Islet of Langerhans (tissue), 1 donor: ENCODE data around the gene DDX24.

ENCODE experiments used
- FAIRE-seq: peaks from one replicate; lab custom pipeline; 2011; peaks lifted over from hg19 to GRCh38; lab: Jason Lieb, UNC

DDX24 gene

DNA sequence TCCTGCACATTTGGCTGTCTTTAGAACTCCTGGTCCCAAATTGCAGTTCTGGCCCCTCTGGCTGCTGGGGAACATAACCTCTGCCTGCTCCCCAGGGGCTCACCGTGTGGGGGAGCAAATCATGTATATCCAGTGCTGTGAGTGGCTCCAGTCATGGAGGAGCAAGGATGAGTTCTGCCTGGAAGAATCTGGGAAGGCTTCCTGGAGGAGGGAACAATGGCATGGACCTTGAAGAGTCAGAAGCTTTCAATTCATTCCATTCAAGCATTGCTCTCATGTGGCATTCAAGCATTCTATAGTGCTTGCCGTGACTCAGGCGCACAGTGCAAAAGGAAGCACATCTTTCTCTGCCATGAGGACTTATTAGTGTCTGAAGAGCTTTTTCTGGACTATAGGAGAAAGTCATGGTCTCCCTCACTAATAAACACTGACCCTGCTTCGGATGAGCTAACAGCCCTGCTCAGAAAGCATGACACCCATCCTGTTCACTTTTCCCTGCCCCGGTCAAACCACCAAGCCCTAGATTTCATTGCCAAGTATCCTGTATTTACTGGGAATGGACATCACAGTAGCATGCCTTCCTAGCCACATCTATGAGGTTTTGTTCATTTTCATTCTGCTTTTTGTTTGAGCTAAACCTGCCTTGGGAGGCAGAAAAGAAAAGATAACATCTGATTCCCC is 33.0 kb upstream of the DDX24 start:
- no peak for FAIRE-seq

DNA sequence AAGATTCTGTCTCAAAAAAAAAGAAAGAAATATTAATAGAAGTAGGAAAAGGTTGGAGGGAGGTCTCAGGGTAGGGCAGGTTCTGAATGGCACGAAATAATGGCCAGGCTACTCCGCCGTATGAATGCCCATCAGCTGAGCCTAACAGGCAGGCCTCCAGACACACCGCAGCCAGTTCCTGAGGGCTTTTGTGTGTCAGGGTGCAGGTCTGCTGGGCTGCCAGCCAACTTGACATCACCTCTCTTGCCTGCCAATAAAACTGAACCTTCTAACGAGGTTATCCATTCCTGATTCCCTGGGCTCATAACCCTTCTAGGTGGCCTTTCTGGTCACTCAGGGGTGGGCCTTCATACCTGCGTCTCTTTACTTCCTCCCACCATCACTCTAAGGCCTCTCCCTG is 32.5 kb upstream of the DDX24 start:
- FAIRE-seq: no peak

DNA sequence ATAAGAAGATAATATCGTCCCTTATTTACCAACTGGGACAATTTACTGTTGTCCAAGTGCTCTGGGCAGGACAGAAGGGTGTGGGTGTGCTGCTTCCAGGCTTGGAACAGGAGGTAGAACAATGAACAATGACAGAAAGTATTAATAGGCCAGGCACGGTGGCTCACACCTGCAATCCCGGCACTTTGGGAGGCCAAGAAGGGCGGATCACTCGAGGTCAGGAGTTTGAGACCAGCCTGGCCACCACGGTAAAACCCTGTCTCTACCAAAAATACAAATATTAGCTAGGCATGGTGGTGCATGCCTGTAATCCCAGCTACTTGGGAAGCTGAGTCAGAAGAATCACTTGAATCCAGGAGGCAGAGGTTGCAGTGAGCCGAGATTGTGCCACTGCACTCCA is 32.1 kb upstream of the DDX24 start:
- no peak for FAIRE-seq

DNA sequence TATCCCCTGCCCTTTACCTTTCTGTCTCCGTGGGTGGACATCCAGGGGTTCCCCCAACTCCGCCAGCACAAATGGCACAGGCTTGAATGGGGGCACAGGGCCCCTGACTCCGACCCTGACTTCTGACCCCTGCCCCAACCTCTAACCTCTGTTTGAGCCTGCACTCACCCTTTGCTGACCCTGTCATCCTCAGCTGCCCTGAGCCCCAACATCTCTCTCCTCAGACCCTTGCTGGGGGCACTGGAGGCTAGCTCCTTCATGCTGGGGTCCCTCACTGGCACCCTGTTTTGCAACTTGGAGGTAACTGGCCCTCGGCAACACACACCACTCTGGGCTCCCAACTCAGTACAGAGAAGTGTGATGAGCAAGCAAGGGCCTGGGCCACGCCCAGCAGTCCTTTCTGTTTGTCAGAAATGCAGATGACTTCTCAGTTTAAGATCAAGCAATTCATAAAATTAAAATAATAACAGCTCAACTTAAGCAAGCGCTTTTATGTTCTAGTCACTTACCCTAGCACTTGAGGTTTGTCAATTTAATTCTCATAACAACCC is 31.6 kb upstream of the DDX24 start:
- FAIRE-seq: no peak

DNA sequence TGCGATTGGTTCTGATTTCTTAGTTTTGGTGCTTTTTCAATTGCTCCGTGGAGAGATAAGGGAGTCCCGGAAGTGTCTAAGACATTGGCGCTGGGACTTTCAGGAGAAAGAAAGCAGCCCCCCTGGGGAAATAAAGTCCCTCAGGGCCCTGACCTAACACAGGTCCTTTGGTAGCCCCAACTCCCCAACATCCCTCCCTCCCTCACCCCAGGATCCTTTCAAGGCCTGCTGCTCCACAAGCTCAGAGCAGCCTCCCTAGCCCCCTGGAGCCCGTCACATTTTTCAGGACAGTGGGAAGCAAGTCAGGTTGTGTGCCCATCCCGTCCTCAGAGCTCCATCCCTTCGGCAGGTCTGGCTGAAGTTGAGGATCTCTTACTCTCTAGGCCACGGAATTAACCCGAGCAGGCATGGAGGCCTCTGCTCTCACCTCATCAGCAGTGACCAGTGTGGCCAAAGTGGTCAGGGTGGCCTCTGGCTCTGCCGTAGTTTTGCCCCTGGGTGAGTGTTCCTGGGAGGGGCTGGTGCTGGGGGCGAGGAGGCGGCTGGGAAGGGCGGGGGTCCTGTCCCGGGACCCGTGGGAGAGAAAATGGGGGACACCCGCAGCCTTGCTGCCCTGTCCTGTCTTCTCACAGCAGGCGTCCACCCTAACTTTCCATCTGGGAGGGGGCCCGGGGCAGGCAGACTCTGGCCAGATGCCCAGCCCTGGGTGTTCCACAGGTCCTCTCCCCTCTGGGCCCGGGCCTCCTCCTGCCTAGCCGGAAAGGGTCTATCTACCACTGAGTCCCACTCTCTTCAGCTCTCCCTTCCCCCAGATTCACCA is 30.5 kb upstream of the DDX24 start:
- FAIRE-seq: no peak

DNA sequence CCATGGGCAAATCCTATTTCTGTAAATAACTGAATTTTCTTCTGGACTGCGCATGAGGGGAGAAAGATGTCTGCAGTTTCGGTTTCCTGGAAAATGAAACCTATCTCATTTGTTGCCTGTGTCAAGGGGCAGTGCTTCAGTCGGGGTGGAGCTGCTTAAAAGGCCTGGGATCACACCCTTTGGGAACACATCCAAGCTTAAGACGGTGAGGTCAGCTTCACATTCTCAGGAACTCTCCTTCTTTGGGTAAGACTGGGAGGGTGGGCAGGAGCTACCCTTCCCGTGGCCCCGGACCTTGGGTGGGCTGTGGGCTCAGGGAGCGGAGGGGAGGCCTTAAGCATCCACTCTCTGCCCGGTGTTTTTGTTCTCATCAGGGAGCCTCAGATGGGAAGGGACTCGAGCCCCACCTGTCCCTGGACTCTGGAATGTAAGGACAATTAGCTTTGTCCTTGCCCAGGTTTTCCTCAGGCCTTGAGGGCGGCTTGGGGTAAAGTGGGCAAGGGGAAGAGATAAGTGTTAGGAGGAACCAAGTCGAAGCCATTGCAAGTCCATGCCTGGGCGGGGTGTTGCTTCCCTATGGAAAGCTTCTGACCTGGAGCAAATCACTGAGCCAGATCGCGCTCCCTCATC is 29.7 kb upstream of the DDX24 start, which contains the start of gene IFI27:
Gene IFI27, plus strand, starts transcription at position 185 of the 630 bp plus-strand sequence.
- FAIRE-seq: no peak

DNA sequence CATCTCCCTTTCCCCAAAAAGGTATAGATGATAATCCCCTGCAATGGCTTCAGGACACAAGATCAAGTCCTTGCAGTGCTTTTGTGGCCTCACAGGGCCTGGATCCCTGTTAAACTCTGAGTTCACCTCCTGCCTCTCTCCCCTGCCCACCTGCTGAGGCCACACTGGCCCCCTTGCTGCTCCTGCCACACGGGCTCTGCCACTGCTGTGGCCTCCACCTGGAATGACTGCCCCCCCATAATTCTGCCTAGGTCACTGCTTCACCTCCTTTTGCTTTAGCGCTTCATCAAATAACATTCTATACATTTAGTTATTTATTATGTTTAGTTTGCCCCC is 28.9 kb upstream of the DDX24 start:
- no peak for FAIRE-seq

DNA sequence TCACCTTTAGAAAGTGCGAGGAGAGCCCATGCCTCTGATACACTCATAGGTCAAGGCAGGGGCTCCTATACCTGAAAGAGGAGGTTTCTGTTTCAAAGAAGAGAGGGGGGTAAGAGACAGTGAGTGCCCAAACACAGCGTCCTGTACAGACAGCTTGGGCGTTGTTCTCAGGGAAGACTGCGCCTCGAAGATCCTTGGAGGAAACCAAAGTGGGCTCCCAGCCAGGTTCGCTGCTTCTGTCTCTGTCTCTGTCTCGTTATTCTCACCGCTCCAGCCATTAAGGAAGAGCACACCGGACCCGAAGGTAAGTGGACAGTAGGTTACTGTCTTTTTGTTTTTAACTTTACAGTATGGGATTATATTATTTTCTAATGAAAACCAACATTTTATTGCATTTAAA is 23.7 kb upstream of the DDX24 start:
- no peak for FAIRE-seq

DNA sequence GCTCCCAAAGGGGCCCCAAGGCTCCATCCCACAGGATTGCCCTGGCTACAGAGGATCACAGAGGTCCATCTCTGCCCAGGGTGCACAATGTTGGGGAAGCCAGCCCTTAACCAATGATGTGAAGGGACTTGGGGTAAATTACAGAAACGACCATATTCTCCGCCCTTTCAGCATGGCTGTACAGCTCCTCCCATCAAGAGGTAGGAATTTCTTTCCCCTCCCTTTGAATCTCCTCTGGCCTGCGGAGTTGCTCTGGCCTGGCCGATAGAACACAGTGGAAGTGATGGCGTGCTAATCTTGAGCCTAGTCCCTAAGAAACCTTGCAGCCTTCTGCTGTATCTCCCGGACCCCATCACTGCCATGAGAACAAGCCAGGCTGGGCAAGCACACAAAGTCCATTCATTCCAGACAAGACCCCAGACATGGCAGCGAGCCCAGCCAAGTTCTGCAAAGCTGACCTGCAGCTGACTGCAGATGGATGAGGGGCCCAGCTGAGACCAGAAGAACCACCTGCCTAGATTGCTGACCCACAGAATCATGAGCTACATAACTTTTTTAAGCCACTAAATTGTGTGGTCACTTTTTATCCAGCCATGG is 22.6 kb upstream of the DDX24 start:
- no peak for FAIRE-seq

DNA sequence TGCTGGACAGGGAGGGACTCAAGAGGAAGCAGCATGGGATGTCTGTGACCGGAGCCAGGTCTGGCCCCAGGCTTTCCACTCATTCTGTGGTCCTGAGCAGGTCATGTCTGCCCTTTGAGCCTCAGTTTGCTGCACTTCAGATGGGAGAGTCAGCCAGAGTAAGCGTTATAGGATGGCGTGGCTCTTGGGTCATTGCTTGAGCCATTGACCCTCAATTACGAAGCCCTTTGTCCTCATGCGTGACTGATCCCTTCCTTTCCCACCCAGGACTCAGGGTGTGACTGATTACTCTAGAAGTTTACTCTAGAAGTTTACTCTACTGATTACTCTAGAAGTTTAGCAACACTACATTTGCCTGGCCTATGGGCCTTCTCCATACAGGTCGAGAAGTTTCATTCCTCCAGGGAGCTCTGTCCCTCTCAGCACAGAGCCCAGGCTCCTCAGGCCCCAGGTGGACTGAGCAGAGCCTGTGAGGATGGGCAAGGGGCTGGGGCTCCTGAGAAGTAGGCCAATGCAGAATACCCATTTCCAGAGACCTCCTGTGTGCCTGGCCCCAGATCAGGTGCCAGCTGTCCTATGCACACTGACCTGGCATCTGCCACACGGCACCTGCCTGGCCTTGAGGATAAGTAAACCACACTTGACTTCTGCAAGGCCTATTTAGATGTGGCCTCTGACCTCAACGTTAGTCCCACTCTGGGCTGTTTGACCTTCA is 21.9 kb upstream of the DDX24 start:
- no peak for FAIRE-seq

DNA sequence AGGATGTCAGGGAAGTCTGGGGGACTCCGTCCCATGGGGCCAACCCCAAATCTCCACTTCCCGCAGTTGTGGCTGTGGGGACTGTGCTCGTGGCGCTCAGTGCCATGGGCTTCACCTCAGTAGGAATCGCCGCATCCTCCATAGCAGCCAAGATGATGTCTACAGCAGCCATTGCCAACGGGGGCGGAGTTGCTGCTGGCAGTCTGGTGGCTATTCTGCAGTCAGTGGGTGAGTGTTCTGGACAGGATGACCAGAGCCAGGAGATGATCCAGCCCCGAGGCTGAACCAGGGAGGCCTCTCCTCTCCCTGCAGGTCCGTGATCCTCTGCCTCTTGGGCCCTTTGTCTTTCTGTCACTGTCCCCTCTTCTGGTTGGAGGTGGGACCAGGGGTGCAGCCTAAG is 20.7 kb upstream of the DDX24 start:
- no peak for FAIRE-seq

DNA sequence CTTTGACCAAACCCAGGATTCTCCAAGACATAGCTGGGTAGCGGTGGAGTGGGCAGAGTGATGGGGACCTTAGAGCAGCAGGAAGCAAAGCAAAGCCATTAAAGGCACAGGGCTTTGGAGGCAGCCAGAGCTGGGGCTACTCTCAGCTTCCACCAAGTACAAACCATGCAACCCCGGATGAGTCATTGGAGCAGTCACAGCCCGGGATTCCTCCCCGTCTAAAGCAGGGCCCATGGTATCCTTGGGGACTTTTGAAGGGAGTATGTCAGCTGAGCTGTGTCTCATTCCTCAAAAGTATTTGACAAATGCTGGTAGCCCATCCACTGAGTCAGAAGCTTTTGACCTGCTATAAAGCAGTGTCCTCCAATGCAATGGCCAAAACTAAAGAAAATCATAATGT is 19.8 kb upstream of the DDX24 start:
- no peak for FAIRE-seq

DNA sequence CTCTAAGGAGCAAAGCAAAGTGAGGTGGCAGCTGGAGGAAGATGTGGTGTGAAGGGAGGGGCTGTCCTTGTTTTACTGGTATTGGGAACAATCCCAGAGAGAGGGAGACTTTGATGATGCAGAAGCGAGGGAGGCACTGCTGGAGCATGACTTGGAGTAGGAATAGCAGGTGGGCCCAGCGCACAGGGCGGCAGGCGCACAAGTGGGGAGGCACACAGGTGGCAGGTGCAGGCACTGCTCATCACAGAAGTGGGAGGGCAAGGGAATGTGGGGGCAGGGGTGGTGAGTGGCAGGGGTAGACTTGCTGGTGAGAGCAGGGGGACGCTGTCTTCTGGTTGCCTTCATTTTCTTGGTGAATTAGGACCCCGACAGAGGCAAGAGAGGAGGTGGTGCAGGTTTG is 18.0 kb upstream of the DDX24 start:
- no peak for FAIRE-seq

DNA sequence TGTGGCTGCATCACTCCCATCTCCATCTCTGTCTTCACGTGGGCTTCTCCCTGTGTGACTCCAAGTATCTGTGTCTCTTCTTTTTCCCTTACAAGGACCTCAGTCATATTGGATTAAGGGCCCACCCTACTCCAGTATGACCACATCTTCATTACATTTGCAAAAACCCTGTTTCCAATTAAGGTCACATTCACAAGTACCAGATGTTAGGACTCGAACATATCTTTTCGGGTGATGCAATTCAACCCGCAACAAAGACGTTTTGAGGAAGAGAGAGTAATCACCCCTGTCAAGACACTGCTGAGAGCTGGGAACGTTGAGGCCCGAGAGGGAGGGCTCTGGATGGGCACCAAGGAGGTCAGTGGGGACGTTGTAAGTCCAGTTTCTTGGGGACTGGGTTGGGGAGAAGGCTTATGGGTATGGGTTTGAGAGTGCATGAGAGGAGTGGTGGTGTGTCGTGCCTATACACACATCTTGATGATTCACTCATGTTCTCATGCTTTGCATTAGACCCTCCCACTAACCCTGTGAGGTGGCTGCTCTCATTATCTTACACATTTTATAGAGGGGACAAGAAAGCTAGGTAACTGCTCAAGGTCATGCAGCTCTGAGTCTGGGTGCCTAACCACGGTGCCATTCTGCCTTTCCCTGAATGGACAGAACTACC is 17.5 kb upstream of the DDX24 start:
- no peak for FAIRE-seq

DNA sequence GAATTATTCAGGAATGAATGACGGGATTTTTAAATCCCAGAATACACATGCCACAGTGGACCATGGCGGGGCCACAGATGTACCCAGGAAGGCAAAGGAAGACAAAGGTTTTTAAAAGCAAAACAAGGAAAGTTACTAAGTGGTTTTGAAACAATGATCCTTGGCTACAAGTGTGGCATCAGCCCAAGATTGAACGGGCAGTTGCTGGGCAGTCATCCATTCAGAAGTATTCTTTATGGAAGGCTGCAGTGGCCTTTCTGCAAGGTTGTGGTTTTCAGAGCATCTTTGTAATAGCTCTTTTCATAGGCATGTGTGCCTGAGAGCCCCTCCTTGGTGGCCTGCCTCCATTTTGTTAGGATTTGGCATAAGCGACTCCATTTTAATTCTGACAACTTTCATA is 16.1 kb upstream of the DDX24 start:
- no peak for FAIRE-seq

DNA sequence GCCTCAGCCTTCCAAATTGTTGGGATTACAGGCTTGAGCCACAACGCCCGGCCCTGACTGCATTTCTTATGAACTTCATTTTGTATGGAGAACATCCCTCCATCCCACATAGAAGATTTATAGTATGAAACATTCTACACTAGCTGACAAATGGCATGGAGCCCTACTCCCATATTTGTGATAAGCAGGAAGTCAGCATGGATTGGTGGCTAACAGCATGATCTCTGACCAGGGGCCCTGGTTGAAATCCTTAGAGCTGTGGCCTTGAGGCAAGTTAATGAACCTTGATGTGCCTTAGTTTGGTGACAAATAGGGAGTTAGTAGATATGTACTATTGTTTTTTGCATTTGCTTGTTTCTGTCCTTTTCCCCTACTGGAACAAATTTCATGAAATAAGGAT is 12.4 kb upstream of the DDX24 start:
- FAIRE-seq: no peak

DNA sequence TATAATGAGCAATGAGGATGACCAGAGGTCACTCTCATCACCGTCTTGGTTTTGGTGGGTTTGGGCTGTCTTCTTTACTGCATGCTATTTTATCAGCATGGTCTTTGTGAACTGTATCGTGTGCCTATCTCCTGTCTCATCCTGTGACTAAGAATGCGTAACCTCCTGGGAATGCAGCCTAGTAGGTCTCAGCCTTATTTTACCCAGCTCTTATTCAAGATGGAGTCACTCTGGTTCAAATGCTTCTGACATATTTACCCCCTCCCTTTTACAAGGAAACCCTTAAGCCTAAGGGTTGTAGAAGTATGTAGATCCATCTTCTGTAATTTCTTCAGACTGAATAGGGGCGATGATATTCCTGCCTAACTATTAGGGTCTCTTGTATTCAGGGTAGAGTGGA is 8.5 kb upstream of the DDX24 start:
- no peak for FAIRE-seq

DNA sequence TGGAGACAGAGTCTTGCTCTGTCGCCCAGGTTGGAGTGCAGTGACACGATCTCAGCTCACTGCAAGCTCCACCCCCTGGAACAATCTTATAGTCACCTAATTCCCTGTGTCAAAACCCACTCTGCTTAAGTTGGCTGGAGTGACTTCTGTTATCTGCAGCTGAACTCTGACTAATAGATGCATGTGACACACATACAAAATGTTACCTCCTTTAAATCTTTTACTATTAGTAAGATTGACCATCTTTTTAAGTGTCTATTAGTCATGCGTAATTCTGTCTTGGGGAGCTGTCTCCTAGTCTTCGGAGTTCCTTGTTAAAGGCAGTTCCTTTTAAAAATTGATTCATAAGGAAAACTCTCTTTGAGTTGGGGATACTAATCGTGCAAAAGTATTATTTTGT is 7.5 kb upstream of the DDX24 start:
- FAIRE-seq: no peak

DNA sequence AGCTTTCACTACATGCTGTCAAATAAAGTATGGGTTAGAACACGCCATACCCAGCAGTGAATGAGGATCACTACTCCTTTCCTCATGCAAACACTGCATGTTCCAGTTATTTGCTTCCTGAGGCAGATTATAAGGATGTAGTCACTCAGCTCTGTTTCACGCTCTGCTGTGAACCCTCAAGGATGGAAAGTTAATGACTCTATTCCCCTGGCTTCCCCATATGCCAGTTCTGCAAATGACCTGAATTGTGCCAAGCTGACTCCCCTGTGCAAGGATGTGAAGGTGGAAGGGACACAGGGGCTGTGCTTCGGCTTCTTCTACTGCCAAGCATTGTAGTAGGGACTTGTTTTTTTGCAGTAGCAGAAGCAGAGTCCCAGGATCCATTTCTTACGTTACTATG is 6.9 kb upstream of the DDX24 start:
- FAIRE-seq: no peak

DNA sequence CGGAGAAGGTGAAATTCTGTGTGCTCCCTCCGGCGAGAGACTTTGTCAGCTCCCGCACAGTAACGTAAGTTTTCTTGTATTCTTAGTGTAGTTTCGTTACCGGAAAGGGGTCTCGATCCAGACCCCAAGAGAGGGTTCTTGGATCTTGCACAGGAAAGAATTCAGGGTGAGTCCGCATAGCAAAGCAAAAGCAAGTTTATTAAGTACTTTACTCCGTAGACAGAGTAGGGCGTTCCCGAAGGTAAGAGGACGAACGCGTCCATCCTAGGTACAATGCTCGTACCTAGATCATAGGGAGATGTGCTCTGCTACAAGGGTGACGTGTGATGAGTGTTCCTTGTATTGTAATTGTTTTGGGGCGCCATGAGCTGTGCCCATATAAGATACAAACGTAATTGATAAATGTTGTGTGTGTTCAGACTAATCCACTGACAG is 401 bp upstream of the DDX24 start:
- no peak for FAIRE-seq

DNA sequence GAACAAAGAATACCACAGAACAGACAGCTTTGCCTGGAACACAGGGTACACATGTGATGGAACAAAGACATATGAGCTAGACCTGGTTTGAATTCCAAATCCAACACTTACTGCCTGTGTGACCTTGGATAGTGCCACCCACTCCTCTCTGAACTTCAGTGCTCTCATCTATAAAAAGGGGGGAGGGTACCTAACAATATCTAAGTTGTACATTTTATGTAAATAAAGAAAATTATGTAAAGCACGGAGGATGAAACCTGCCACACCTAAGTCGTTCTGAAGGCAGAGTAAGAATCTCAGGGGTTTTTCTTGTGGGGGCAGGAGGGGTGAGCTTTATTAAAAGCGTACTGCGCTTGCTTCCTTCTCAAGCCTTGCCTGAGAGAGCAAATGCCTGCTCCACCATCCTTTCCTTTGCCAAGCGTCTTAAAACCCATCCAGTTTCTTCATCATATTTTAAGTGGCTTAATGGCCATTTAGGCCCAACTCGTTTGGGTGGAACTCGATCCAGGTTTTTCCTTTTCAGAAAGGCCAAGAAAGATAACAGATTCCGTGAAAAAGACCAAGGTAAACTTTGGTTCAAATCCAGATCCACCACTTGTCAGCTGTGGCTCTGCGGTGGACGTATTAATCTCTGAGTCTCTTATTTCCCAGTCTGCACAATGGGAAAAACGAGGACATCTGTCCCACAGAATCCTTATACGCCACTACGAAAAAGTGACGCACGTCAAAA is 946 bp downstream of the DDX24 start:
- no peak for FAIRE-seq
